PC-9 (cell line): ENCODE measurements around the gene HHLA2. TPM values are rescaled to one million over a fixed set of nuclear protein-coding genes. Genes with fewer than 3 reads are reported as not detected.

ENCODE experiments used
- BruUV-seq: library from RNA; stranded (reverse); fragments of 400-500 nt; replicated peaks from 2 replicates; lab custom pipeline; 2021; lab: Mats Ljungman, UMichigan
- CTCF ChIA-PET: fragments of 300-600 bp; sonication (Branson Sonifier 250); formaldehyde crosslinking; loops from one replicate; lab custom pipeline; 2022; ENCODE audit warnings: antibody characterized with exemption; lab: Charles Lee
- POLR2A ChIA-PET: fragments of 300-600 bp; sonication (Branson Sonifier 250); formaldehyde crosslinking; loops from one replicate; lab custom pipeline; 2022; ENCODE audit warnings: antibody characterized with exemption; ENCODE audit not compliant: unreplicated experiment; lab: Charles Lee
- DNase-seq, 2 experiments: peaks; one replicate each; pipeline versions ENCODE4 v3.0.0 to v3.0.0-alpha.2; 2015 to 2022; ENCODE audit warnings: mixed read lengths in 1 of 2
- H2AFZ ChIP-seq: fragments of 200-600 bp; sonication (generic); 2 replicates; pipeline ENCODE4 v1.8.1; 2017; ENCODE audit warnings: antibody characterized with exemption
- H3F3A ChIP-seq: fragments of 200-600 bp; sonication (generic); 2 replicates; pipeline ENCODE4 v1.8.1; 2017; ENCODE audit warnings: antibody characterized with exemption, mild to moderate bottlenecking, low read depth; ENCODE audit not compliant: insufficient read depth
- H3K27ac ChIP-seq: fragments of 200-600 bp; sonication (generic); 2 replicates; pipeline ENCODE4 v1.6.1; 2016; ENCODE audit warnings: mixed run types
- H3K27me3 ChIP-seq: fragments of 200-600 bp; sonication (generic); 2 replicates; pipeline ENCODE4 v1.6.1; 2016; ENCODE audit warnings: low read depth, mixed run types; ENCODE audit not compliant: insufficient read depth
- H3K36me3 ChIP-seq: fragments of 200-600 bp; sonication (generic); 2 replicates; pipeline ENCODE4 v1.6.1; 2016; ENCODE audit warnings: low read depth, mixed run types
- H3K4me1 ChIP-seq: fragments of 200-600 bp; sonication (generic); replicated peaks from 2 replicates; pipeline ENCODE4 v1.6.1; 2016; ENCODE audit warnings: mixed run types; ENCODE audit not compliant: insufficient read depth
- H3K4me2 ChIP-seq: fragments of 200-600 bp; sonication (generic); 2 replicates; pipeline ENCODE4 v1.6.1; 2017; ENCODE audit warnings: mixed run types
- H3K4me3 ChIP-seq: fragments of 200-600 bp; sonication (generic); 2 replicates; pipeline ENCODE4 v1.6.1; 2016; ENCODE audit warnings: mixed run types
- H3K79me2 ChIP-seq: fragments of 200-600 bp; sonication (generic); 2 replicates; pipeline ENCODE4 v1.6.1; 2017; ENCODE audit warnings: low read depth, mixed run types
- H3K9me2 ChIP-seq: fragments of 200-600 bp; sonication (generic); 2 replicates; pipeline ENCODE4 v1.8.1; 2017; ENCODE audit warnings: mild to moderate bottlenecking; ENCODE audit not compliant: insufficient read depth
- H3K9me3 ChIP-seq: fragments of 200-600 bp; sonication (generic); 2 replicates; pipeline ENCODE4 v1.8.1; 2016; ENCODE audit warnings: low read depth; ENCODE audit not compliant: insufficient read depth
- H4K20me1 ChIP-seq: fragments of 200-600 bp; sonication (generic); 2 replicates; pipeline ENCODE4 v1.8.1; 2017; ENCODE audit not compliant: insufficient read depth
- CTCF ChIP-seq: fragments of 200-600 bp; sonication (generic); conservative IDR thresholded peaks from 2 replicates; pipeline ENCODE4 v1.6.1; 2017; ENCODE audit warnings: mixed run types, antibody characterized with exemption, mild to moderate bottlenecking, moderate library complexity
- EZH2 ChIP-seq: fragments of 200-600 bp; sonication (generic); IDR thresholded peaks from 2 replicates; pipeline ENCODE4 v1.8.0; 2017; ENCODE audit warnings: antibody characterized with exemption, low read depth
- intact Hi-C: fragments of 100-400 bp; cut with micrococcal nuclease; formaldehyde crosslinking; loops from one replicate; pipeline ENCODE4 v1.10.0; 2022; ENCODE audit not compliant: unreplicated experiment
- total RNA-seq: library from RNA; stranded (reverse); gene quantifications from 2 replicates; pipeline ENCODE4 v1.2.3, GENCODE V29; 2021

Gene HHLA2
- total RNA-seq, 1 experiment from 2014 or later = not detected

DNA sequence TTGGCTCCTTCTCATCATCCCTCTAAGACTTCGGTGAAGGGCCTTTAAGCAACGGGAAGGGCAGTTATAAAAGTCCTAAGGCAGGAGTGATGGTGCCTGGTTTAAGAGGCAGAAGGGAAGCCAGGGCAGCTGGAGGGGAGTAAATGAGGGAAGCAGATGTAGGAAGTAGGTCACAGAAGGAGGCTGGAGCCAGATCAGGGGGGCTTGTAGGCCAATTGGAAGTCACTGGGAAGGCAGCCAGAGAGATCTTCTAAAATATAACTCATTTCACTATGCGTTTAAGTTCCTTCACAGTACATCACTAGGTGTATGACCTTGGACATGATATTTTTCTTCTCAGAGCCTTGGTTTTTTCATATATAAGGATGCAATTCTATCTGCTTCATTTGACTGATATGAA lies 119.3 kb downstream of the HHLA2 start:
- Histone ChIP-seq H3K79me2 (no peaks in the 10 kb centered on the region), H3K9me2 (no peaks in the 10 kb centered on the region; the same call in 1 of the 2 replicates), H3K9me3 (no peaks in the 10 kb centered on the region), H2AFZ (no peak overlapping the region), H3K27ac (no peak overlapping the region), H3F3A (no peaks in the 10 kb centered on the region), H3K27me3 (no peaks in the 10 kb centered on the region), H3K4me1 (peaks cover 24% of the 10 kb centered on the region), H4K20me1 (no peaks in the 10 kb centered on the region), H3K4me2 (no peak overlapping the region), H3K4me3 (no peak overlapping the region), H3K36me3 (no peaks in the 10 kb centered on the region)
- CTCF ChIA-PET = no interaction called here
- intact Hi-C loops = no loop called here
- POLR2A ChIA-PET = no interaction called here
- DNase-seq = no peak
- TF ChIP-seq EZH2 (no peak), CTCF (no peak)
- BruUV-seq = no TSS peak

DNA sequence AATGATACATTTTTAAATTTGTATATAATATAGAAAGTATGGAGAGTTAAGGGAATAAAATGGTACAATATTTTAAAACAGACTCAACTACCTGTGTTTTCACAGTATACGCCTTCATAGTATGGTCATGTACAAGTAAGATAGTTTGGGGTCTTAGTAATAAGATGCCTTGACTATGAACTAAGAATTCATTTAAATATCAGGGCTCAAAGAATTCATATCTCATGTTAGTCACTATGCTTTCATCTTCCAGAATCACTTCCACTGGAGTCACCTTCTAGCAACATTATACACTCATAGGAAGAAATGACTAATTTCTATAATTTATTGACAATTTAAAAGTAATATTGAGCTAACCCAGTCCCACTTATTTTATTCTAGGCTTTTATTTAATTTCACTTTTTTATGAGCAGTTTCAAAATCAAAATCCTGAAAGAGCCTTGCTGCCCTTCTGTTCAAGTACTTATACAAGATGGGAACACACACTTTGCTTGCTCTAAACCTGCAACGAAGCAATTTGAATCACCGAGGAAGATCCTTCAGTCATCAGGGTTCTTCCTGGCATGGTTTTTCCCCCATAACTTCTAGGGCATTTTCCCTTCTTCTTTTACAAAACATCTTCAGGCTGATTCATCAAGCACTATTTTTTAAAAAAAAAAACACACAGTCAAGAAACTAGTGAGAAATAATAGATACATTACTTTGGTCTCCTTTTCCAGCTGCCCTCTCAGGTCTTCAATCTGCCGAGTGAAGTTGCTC lies 119.9 kb downstream of the HHLA2 start:
- CTCF ChIA-PET = no interaction called here
- intact Hi-C loops = no loop called here
- POLR2A ChIA-PET = no interaction called here

DNA sequence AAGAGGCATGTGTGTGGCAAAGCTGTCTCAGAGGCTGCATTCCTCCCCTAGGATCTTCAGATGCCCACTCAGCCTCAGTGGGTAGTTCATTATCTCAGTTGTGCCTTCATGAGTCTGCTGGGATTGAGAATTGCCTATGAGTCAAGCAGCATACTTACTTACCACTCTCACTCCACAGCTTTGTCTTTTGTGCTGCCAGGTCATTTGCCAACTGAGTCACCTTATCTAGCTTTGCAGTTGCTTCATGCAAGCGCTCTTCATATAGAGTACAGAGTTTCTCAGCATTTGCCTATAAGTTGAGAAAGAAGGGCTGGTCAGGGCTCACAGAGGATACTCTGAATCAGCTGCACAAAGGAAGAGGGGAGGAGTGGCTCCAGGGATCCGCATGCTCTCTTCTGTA lies 124.6 kb downstream of the HHLA2 start:
- no peaks in the 10 kb centered on the region for H3K27me3 ChIP-seq
- H3K9me2 ChIP-seq = no peaks in the 10 kb centered on the region; the same call in 1 of the 2 replicates
- no peaks in the 10 kb centered on the region for H3K79me2 ChIP-seq
- 0 out of 2 replicates have a peak overlapping the region, but pooled peaks have one; percentile 17 for H3K27ac ChIP-seq
- H3K4me3 ChIP-seq = no peak overlapping the region
- TF ChIP-seq EZH2 = no peak
- TF ChIP-seq CTCF = no peak
- BruUV-seq = no TSS peak
- DNase-seq = peak; percentile 7 to 79
- ChIA-PET CTCF (no interaction called here), POLR2A (no interaction called here)
- H3K4me2 ChIP-seq = no peak overlapping the region
- H2AFZ ChIP-seq = no peak overlapping the region
- no peaks in the 10 kb centered on the region for H3F3A ChIP-seq
- H3K36me3 ChIP-seq = no peaks in the 10 kb centered on the region
- no peaks in the 10 kb centered on the region for H3K9me3 ChIP-seq
- intact Hi-C loops = no loop called here
- H4K20me1 ChIP-seq = no peaks in the 10 kb centered on the region
- H3K4me1 ChIP-seq = peaks cover 26% of the 10 kb centered on the region

More for the DNA sequence above, 119.9 kb downstream of the HHLA2 start:
- H3K4me1 ChIP-seq = peaks cover 31% of the 10 kb centered on the region
- no peaks in the 10 kb centered on the region for H3K27me3 ChIP-seq
- H2AFZ ChIP-seq = no peak overlapping the region
- H3K27ac ChIP-seq = no peak overlapping the region
- H3K9me2 ChIP-seq = no peaks in the 10 kb centered on the region; the same call in 1 of the 2 replicates
- no peaks in the 10 kb centered on the region for H3K36me3 ChIP-seq
- no peaks in the 10 kb centered on the region for H3K79me2 ChIP-seq
- no peaks in the 10 kb centered on the region for H4K20me1 ChIP-seq
- H3F3A ChIP-seq = no peaks in the 10 kb centered on the region
- no peak overlapping the region for H3K4me2 ChIP-seq
- no peaks in the 10 kb centered on the region for H3K9me3 ChIP-seq
- BruUV-seq = no TSS peak
- no peak overlapping the region for H3K4me3 ChIP-seq
- TF ChIP-seq EZH2 (no peak), CTCF (no peak)
- DNase-seq = no peak

Other genes with a start within 250 kb of the HHLA2 start
- 74.8 and 76.9 TPM in 2 replicates for gene CD47, start 205.5 kb upstream of the HHLA2 start, total RNA-seq
- 55.2 and 65.7 TPM in 2 replicates for gene IFT57, start 74.1 kb upstream of the HHLA2 start, total RNA-seq
- gene MYH15, start 214.0 kb downstream of the HHLA2 start, total RNA-seq = 0.95 and 2.3 TPM in 2 replicates